A549 (cell line): ENCODE measurements around the gene UMOD.

ENCODE experiments used
- CEBPB ChIP-seq, 2 experiments: fragments of >200 bp in 1 of 2; sonication (Bioruptor Twin) in 1 of 2; formaldehyde crosslinking in 1 of 2; IDR thresholded peaks; 2 replicates each; pipeline ENCODE4 v1.6.1; 2012 to 2016
- CTCF ChIP-seq: fragments of >200 bp; sonication (Bioruptor Twin); formaldehyde crosslinking; IDR thresholded peaks from 3 replicates; pipeline ENCODE4 v1.5.1; 2016
- MAFK ChIP-seq: fragments of 450-650 bp; IDR thresholded peaks from 2 replicates; pipeline ENCODE4 v1.6.1; 2014; ENCODE audit not compliant: partially characterized antibody
- MAX ChIP-seq: IDR thresholded peaks from 2 replicates; pipeline ENCODE4 v1.6.1; 2012
- POLR2A ChIP-seq: IDR thresholded peaks from 2 replicates; pipeline ENCODE4 v1.6.1; 2012; ENCODE audit warnings: mild to moderate bottlenecking, low read length
- REST ChIP-seq: fragments of 200-600 bp; sonication (generic); IDR thresholded peaks from 2 replicates; pipeline ENCODE4 v1.6.1; 2016; ENCODE audit warnings: antibody characterized with exemption, mild to moderate bottlenecking, moderate library complexity
- TP53 ChIP-seq: fragments of 250-450 bp; sonication (Bioruptor Pico); IDR thresholded peaks from 2 replicates; pipeline ENCODE4 v1.5.0; 2021; ENCODE audit warnings: mild to moderate bottlenecking, moderate library complexity
- USF2 ChIP-seq: fragments of 450-650 bp; IDR thresholded peaks from 2 replicates; pipeline ENCODE4 v1.6.1; 2014; ENCODE audit warnings: antibody characterized with exemption

GRCh38 chr16:20285993-20286499 is 66.5 kb downstream of the UMOD start:
- TF ChIP-seq MAX (no peak), CTCF (no peak), POLR2A (no peak), TP53 (CRISPR knock-in tag) (no peak), USF2 (no peak), REST (no peak), CEBPB (IDR thresholded peaks at IDR 0.05) (no peak), MAFK (no peak)
